M059J (cell line): ENCODE data around the gene PACSIN2. TPM values are rescaled to one million over a fixed set of nuclear protein-coding genes. Genes with fewer than 3 reads are reported as not detected.

Experiments used
- DNase-seq: peaks from one replicate; pipeline ENCODE4 v3.0.0-alpha.2; 2012; ENCODE audit warnings: low read depth
- total RNA-seq: library from RNA; depleted of rRNA; stranded (reverse); fragments of >200 nt; shearing (Covaris generic); gene quantifications from 2 replicates; pipeline ENCODE4 v1.2.3, GENCODE V29; 2014

PACSIN2 gene
- total RNA-seq, 1 experiment from 2014 or later: 51.0 TPM

- no peak for DNase-seq
Measured at GRCh38 chr22:42860968-42861367, 154.0 kb downstream of the PACSIN2 start.

GRCh38 chr22:42857845-42858481 is 157.0 kb downstream of the PACSIN2 start:
- peak; percentile 31 for DNase-seq

- DNase-seq: peak; percentile 83
Measured at GRCh38 chr22:42856865-42857704, 157.9 kb downstream of the PACSIN2 start, which contains the start of gene ARFGAP3. Gene ARFGAP3, minus strand, starts transcription at chr22:42857273. Its CDS starts 91 bp downstream, at chr22:42857182.

GRCh38 chr22:42856179-42856864 is 158.6 kb downstream of the PACSIN2 start:
- peak; percentile 45 for DNase-seq

- no peak for DNase-seq
Measured at GRCh38 chr22:42855721-42856120, 159.2 kb downstream of the PACSIN2 start.

- DNase-seq: no peak
Measured at GRCh38 chr22:42855211-42855610, 159.7 kb downstream of the PACSIN2 start.

- DNase-seq: peak; percentile 52
Measured at GRCh38 chr22:42848941-42849550, 165.9 kb downstream of the PACSIN2 start.

- no peak for DNase-seq
Measured at GRCh38 chr22:42847110-42847509, 167.8 kb downstream of the PACSIN2 start.

GRCh38 chr22:42844756-42845155 is 170.2 kb downstream of the PACSIN2 start:
- peak; percentile 95 for DNase-seq

GRCh38 chr22:42842658-42843370 is 172.1 kb downstream of the PACSIN2 start:
- peak; percentile 66 for DNase-seq

GRCh38 chr22:42841444-42841843 is 173.5 kb downstream of the PACSIN2 start:
- DNase-seq: peak; percentile 18

GRCh38 chr22:42837556-42837955 is 177.4 kb downstream of the PACSIN2 start:
- no peak for DNase-seq

- DNase-seq: no peak
Measured at GRCh38 chr22:42836026-42836425, 178.9 kb downstream of the PACSIN2 start.

GRCh38 chr22:42834177-42834949 is 180.6 kb downstream of the PACSIN2 start:
- DNase-seq: no peak

- no peak for DNase-seq
Measured at GRCh38 chr22:42833104-42833503, 181.8 kb downstream of the PACSIN2 start.

- no peak for DNase-seq
Measured at GRCh38 chr22:42831712-42832111, 183.2 kb downstream of the PACSIN2 start.

- no peak for DNase-seq
Measured at GRCh38 chr22:42830161-42830560, 184.8 kb downstream of the PACSIN2 start.

- DNase-seq: no peak
Measured at GRCh38 chr22:42829302-42829701, 185.6 kb downstream of the PACSIN2 start.

GRCh38 chr22:42825796-42826195 is 189.2 kb downstream of the PACSIN2 start:
- no peak for DNase-seq

- no peak for DNase-seq
Measured at GRCh38 chr22:42821386-42821785, 193.6 kb downstream of the PACSIN2 start.
